SK-N-SH (cell line): ENCODE data around the gene FCRL6. TPM values are rescaled to one million over a fixed set of nuclear protein-coding genes. Genes with fewer than 3 reads are reported as not detected.

ENCODE experiments used
- CTCF ChIA-PET: fragments of 300-600, 350-600 bp; formaldehyde crosslinking; extraction: SDS; loops from one replicate; lab custom pipeline; 2021; lab: Yijun Ruan, JAX
- POLR2A ChIA-PET: fragments of 350-600 bp; sonication (Branson Sonifier 250); formaldehyde crosslinking; extraction: SDS; loops from one replicate; lab custom pipeline; 2020; ENCODE audit warnings: antibody characterized with exemption, inconsistent platforms; lab: Yijun Ruan, JAX
- DNase-seq: peaks from one replicate; pipeline ENCODE4 v3.0.0; 2012
- H2AFZ ChIP-seq: fragments of 200-600 bp; sonication (generic); 2 replicates; pipeline ENCODE4 v1.8.1; 2016; ENCODE audit warnings: antibody characterized with exemption, mild to moderate bottlenecking, low read depth
- H3F3A ChIP-seq: fragments of 200-600 bp; sonication (generic); replicated peaks from 2 replicates; pipeline ENCODE3; 2016; ENCODE audit warnings: antibody characterized with exemption, mild to moderate bottlenecking; ENCODE audit not compliant: insufficient read depth
- H3K27ac ChIP-seq, 2 experiments: fragments of 200-500 bp in 1 of 2; fragments of 200-600 bp in 1 of 2; sonication (Bioruptor generic) in 1 of 2; sonication (generic), shearing (Covaris generic) in 1 of 2; 2 replicates each; pipeline versions ENCODE4 v1.5.1 to v1.6.1; 2014 to 2016; ENCODE audit warnings: low read depth in 2 of 2, inconsistent platforms in 1 of 2, low read length in 1 of 2, mild to moderate bottlenecking in 1 of 2, mixed read lengths in 1 of 2
- H3K27me3 ChIP-seq: fragments of 200-600 bp; sonication (generic), shearing (Covaris generic); 2 replicates; pipeline ENCODE4 v1.6.1; 2016; ENCODE audit warnings: mixed run types; ENCODE audit not compliant: insufficient read depth
- H3K36me3 ChIP-seq, 2 experiments: fragments of 200-500 bp in 1 of 2; fragments of 200-600 bp in 1 of 2; sonication (Bioruptor generic) in 1 of 2; sonication (generic) in 1 of 2; replicated peaks in 1 of 2; 2 replicates each; pipeline versions ENCODE3 to v1.5.1; 2014 to 2016; ENCODE audit warnings: low read length in 1 of 2, mild to moderate bottlenecking in 1 of 2; ENCODE audit not compliant: insufficient read depth in 2 of 2, control insufficient read depth in 1 of 2
- H3K4me1 ChIP-seq, 2 experiments: fragments of 200-500 bp in 1 of 2; fragments of 200-600 bp in 1 of 2; sonication (Bioruptor generic) in 1 of 2; sonication (generic), shearing (Covaris generic) in 1 of 2; 2 replicates each; pipeline versions ENCODE4 v1.5.1 to v1.6.1; 2014 to 2016; ENCODE audit warnings: low read depth in 1 of 2, low read length in 1 of 2, mixed run types in 1 of 2; ENCODE audit not compliant: insufficient read depth in 2 of 2, control insufficient read depth in 1 of 2
- H3K4me2 ChIP-seq: fragments of 200-600 bp; sonication (generic), shearing (Covaris generic); 2 replicates; pipeline ENCODE4 v1.6.1; 2017; ENCODE audit warnings: mixed run types
- H3K4me3 ChIP-seq, 2 experiments: fragments of 200-500 bp in 1 of 2; fragments of 200-600 bp in 1 of 2; sonication (Bioruptor generic) in 1 of 2; sonication (generic), shearing (Covaris generic) in 1 of 2; 2 replicates each; pipeline versions ENCODE4 v1.5.1 to v1.8.1; 2014 to 2016; ENCODE audit warnings: low read depth in 2 of 2, inconsistent platforms in 1 of 2, low read length in 1 of 2, mild to moderate bottlenecking in 1 of 2, mixed read lengths in 1 of 2, moderate library complexity in 1 of 2
- H3K79me2 ChIP-seq: fragments of 200-600 bp; sonication (generic); 2 replicates; pipeline ENCODE4 v1.8.1; 2017; ENCODE audit warnings: mild to moderate bottlenecking; ENCODE audit not compliant: insufficient read depth
- H3K9ac ChIP-seq: fragments of 200-600 bp; sonication (generic); 2 replicates; pipeline ENCODE4 v1.6.1; 2017; ENCODE audit warnings: mixed run types
- H3K9me2 ChIP-seq: fragments of 200-600 bp; sonication (generic); 2 replicates; pipeline ENCODE4 v1.6.1; 2017; ENCODE audit warnings: mixed run types
- H3K9me3 ChIP-seq: fragments of 200-600 bp; sonication (generic); 2 replicates; pipeline ENCODE4 v1.6.1; 2017; ENCODE audit warnings: mixed run types, mild to moderate bottlenecking, moderate library complexity
- H4K20me1 ChIP-seq: fragments of 200-600 bp; sonication (generic); 2 replicates; pipeline ENCODE4 v1.6.1; 2017; ENCODE audit warnings: mild to moderate bottlenecking, mixed run types; ENCODE audit not compliant: insufficient read depth
- EZH2phosphoT487 ChIP-seq: fragments of 200-600 bp; sonication (generic); IDR thresholded peaks from 2 replicates; pipeline ENCODE4 v1.6.1; 2017; ENCODE audit warnings: low read depth, mixed run types, mild to moderate bottlenecking, antibody characterized with exemption, moderate library complexity, borderline replicate concordance
- FOSL2 ChIP-seq: IDR thresholded peaks from 2 replicates; pipeline ENCODE4 v1.4.0; 2012; ENCODE audit warnings: low read depth, mild to moderate bottlenecking, moderate library complexity, borderline replicate concordance
- FOXJ3 ChIP-seq: sonication (generic); formaldehyde crosslinking; IDR thresholded peaks from 2 replicates; pipeline ENCODE4 v1.5.1; 2020; ENCODE audit warnings: mild to moderate bottlenecking, missing genetic modification reagents
- GABPA ChIP-seq: IDR thresholded peaks from 2 replicates; pipeline ENCODE4 v1.4.0; 2012; ENCODE audit warnings: low read depth, mild to moderate bottlenecking
- GATA2 ChIP-seq: sonication (generic); formaldehyde crosslinking; IDR thresholded peaks from 2 replicates; pipeline ENCODE4 v1.5.0; 2020; ENCODE audit warnings: mild to moderate bottlenecking, missing genetic modification reagents
- JUND ChIP-seq: IDR thresholded peaks from 2 replicates; pipeline ENCODE4 v1.4.0; 2012
- MXI1 ChIP-seq: IDR thresholded peaks from 2 replicates; pipeline ENCODE4 v1.6.1; 2012; ENCODE audit warnings: mild to moderate bottlenecking, low read depth, low read length, improper control_type of control experiment
- NRF1 ChIP-seq: IDR thresholded peaks from 2 replicates; pipeline ENCODE4 v1.6.1; 2012; ENCODE audit warnings: low read depth, mild to moderate bottlenecking, low read length
- POLR2AphosphoS5 ChIP-seq: IDR thresholded peaks from 2 replicates; pipeline ENCODE4 v1.6.1; 2012; ENCODE audit warnings: low read depth, low read length
- SIN3A ChIP-seq: IDR thresholded peaks from 2 replicates; pipeline ENCODE4 v1.6.1; 2012; ENCODE audit warnings: low read depth, mild to moderate bottlenecking, low read length, moderate library complexity, borderline replicate concordance
- TAF1 ChIP-seq: IDR thresholded peaks from 2 replicates; pipeline ENCODE4 v1.6.1; 2012; ENCODE audit warnings: low read depth, mild to moderate bottlenecking, low read length, moderate library complexity, borderline replicate concordance
- YY1 ChIP-seq: IDR thresholded peaks from 2 replicates; pipeline ENCODE4 v1.4.0; 2012; ENCODE audit warnings: low read depth, mild to moderate bottlenecking
- WGBS: methylation state at CpG from one replicate; pipeline ENCODE4 v1.1.6; 2017; ENCODE audit warnings: low lambda C conversion rate; 5-methylcytosine and 5-hydroxymethylcytosine counted together
- polyA plus RNA-seq, 3 experiments: library from polyadenylated mRNA; depleted of rRNA; stranded (reverse); fragments of >200 nt; gene quantifications; 2 replicates each; pipeline ENCODE4 v1.2.3, GENCODE V29; 2012
- TF ChIP-seq, protein P1 (sequence below): IDR thresholded peaks from 2 replicates; pipeline ENCODE4 v1.4.0; 2012; ENCODE audit warnings: low read depth, borderline replicate concordance
- TF ChIP-seq, protein P2 (sequence below): IDR thresholded peaks from 2 replicates; pipeline ENCODE4 v1.6.1; 2012; ENCODE audit warnings: mild to moderate bottlenecking, low read depth, low read length, moderate library complexity

Gene FCRL6
- polyA plus RNA-seq, 1 of the 3 experiments (the other 2 are of a cell fraction), result not detected

DNA sequence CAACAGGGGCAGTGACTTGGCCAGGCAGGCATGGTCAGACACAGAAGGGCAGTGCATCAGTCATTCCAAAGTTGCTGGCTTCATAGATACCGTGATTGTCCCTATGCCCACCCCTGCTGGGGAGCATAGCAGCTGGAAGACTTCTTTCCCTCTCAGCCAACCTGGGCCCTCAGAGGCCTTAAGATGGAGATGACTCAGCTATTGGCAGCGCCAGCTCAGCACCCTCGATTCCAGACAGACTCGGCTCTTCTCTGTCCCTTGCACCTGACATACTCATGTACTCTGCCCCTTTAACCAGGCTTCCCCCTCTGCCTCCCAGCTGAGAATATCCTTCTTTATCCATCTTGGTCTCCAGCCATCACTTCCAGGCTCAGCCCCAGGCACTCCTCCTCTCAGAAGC, 41.3 kb downstream of the FCRL6 start:
- 56% methylated on average over 4 of the region's 4 CpGs for WGBS
- Histone ChIP-seq H3K9me3 (no peaks in the 10 kb centered on the region), H3K9me2 (no peaks in the 10 kb centered on the region), H2AFZ (no peak overlapping the region), H3K4me3 (no peak overlapping the region), H3K27ac (no peak overlapping the region), H3K4me2 (no peak overlapping the region), H3K36me3 (no peaks in the 10 kb centered on the region), H3K27me3 (no peaks in the 10 kb centered on the region), H3K79me2 (no peaks in the 10 kb centered on the region), H3K9ac (no peak overlapping the region), H3K4me1 (peaks cover 0 to 3% of the 10 kb centered on the region in 2 experiments; a peak in 1 of 4 replicates), H3F3A (no peaks in the 10 kb centered on the region), H4K20me1 (no peaks in the 10 kb centered on the region)
- CTCF ChIA-PET, result interaction anchor here (1.0 kb wide), 1 partner anchor 22 kb away, joined by 3 read pairs; no protein-coding TSS in a partner anchor
- no peak for TF ChIP-seq SIN3A
- no peak for TF ChIP-seq NRF1
- no peak for TF ChIP-seq POLR2AphosphoS5
- TF ChIP-seq YY1, result no peak
- TF ChIP-seq FOSL2, result no peak
- TF ChIP-seq, protein P1, sequence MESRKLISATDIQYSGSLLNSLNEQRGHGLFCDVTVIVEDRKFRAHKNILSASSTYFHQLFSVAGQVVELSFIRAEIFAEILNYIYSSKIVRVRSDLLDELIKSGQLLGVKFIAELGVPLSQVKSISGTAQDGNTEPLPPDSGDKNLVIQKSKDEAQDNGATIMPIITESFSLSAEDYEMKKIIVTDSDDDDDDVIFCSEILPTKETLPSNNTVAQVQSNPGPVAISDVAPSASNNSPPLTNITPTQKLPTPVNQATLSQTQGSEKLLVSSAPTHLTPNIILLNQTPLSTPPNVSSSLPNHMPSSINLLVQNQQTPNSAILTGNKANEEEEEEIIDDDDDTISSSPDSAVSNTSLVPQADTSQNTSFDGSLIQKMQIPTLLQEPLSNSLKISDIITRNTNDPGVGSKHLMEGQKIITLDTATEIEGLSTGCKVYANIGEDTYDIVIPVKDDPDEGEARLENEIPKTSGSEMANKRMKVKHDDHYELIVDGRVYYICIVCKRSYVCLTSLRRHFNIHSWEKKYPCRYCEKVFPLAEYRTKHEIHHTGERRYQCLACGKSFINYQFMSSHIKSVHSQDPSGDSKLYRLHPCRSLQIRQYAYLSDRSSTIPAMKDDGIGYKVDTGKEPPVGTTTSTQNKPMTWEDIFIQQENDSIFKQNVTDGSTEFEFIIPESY, result no peak
- no peak for TF ChIP-seq EZH2phosphoT487
- no peak for DNase-seq
- POLR2A ChIA-PET, result no interaction called here

DNA sequence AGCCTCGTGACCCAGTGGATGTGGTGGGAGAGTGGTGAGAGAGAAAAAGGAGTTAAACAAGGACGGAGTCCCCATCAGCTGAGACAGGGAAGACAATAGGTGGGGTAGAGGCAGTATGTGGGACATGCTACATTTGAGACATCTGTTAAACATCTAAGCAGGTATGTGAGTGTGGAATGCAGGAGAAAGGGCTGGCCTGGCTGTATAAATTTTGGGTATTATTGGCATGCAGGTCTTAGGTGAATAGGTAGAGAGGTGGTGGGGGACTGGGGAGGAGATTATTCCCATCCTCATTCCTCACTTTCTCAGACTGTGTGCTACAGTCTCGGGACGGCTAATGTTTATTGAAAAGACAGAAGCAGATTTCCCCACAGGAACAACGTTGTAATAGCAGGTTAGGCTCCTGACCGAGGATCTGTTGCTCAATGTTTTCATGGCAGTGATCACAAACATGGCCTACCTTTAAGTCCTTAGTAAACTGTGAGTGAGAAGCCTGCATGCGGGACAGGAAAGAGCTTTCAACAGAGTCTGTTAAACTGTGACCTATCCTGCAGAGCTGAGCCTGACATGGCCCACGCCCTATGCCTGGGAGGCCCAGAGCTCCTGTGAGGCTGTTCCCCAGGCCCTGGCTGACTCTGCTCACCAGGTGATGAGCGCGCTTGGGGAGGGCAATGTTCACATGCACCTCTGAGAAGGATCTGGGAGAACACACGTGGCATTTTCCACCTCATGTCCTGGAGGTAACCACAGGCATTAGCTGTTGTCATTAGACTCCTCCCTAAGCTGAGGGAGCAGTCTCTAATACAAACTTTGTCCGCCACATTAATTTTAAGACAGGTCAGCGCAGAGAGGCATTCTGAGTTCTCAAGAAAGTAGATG, 43.8 kb downstream of the FCRL6 start:
- no peak overlapping the region for H3K4me2 ChIP-seq
- ChIA-PET POLR2A (no interaction called here), CTCF (no interaction called here)
- DNase-seq, result no peak
- H3K4me3 ChIP-seq, result no peak overlapping the region
- TF ChIP-seq NRF1 (no peak), TAF1 (no peak), JUND (no peak), GABPA (no peak), MXI1 (no peak), YY1 (no peak), GATA2 (CRISPR knock-in tag) (no peak), FOXJ3 (CRISPR knock-in tag) (no peak)
- TF ChIP-seq, protein P2, sequence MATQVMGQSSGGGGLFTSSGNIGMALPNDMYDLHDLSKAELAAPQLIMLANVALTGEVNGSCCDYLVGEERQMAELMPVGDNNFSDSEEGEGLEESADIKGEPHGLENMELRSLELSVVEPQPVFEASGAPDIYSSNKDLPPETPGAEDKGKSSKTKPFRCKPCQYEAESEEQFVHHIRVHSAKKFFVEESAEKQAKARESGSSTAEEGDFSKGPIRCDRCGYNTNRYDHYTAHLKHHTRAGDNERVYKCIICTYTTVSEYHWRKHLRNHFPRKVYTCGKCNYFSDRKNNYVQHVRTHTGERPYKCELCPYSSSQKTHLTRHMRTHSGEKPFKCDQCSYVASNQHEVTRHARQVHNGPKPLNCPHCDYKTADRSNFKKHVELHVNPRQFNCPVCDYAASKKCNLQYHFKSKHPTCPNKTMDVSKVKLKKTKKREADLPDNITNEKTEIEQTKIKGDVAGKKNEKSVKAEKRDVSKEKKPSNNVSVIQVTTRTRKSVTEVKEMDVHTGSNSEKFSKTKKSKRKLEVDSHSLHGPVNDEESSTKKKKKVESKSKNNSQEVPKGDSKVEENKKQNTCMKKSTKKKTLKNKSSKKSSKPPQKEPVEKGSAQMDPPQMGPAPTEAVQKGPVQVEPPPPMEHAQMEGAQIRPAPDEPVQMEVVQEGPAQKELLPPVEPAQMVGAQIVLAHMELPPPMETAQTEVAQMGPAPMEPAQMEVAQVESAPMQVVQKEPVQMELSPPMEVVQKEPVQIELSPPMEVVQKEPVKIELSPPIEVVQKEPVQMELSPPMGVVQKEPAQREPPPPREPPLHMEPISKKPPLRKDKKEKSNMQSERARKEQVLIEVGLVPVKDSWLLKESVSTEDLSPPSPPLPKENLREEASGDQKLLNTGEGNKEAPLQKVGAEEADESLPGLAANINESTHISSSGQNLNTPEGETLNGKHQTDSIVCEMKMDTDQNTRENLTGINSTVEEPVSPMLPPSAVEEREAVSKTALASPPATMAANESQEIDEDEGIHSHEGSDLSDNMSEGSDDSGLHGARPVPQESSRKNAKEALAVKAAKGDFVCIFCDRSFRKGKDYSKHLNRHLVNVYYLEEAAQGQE, result no peak
- peaks cover 3 to 4% of the 10 kb centered on the region in 2 experiments; a peak in 2 of 4 replicates for H3K4me1 ChIP-seq
- no peak overlapping the region for H3K9ac ChIP-seq
- no peak overlapping the region for H3K27ac ChIP-seq
- no peaks in the 10 kb centered on the region for H3K79me2 ChIP-seq
- H3K9me3 ChIP-seq, result no peaks in the 10 kb centered on the region
- WGBS, result 82% methylated on average over 12 of the region's 13 CpGs
- H3K36me3 ChIP-seq, result no peaks in the 10 kb centered on the region
- H3F3A ChIP-seq, result peaks cover 7% of the 10 kb centered on the region
- no peaks in the 10 kb centered on the region for H3K9me2 ChIP-seq
- H2AFZ ChIP-seq, result no peak overlapping the region
- H4K20me1 ChIP-seq, result no peaks in the 10 kb centered on the region
- H3K27me3 ChIP-seq, result no peaks in the 10 kb centered on the region
